ENCODE data around the gene EIF1B.
A peak's percentile ranks its signal among the peaks of the same experiment; 100 is the strongest.

EIF1B gene

GRCh38 chr3:40312661-40313226 lies 3.2 kb downstream of the EIF1B start:
- Histone ChIP-seq H3K36me3 (ENCODE audit: insufficient read depth, low read length) (peaks cover 35% of the 10 kb centered on the region), H2AFZ (ENCODE audit: low read depth, low read length) (no peak overlapping the region), H3K4me1 (ENCODE audit: insufficient read depth, low read length) (peaks cover 28% of the 10 kb centered on the region), H3K9me3 (ENCODE audit: insufficient read depth, low read length, severe bottlenecking) (no peaks in the 10 kb centered on the region), H4K20me1 (ENCODE audit: insufficient read depth, low read length) (no peaks in the 10 kb centered on the region), H3K4me2 (ENCODE audit: insufficient read depth, low read length) (no peak overlapping the region), H3K9ac (ENCODE audit: low read depth, low read length) (no peak overlapping the region), H3K27me3 (ENCODE audit: insufficient read depth, low read length, poor library complexity) (no peaks in the 10 kb centered on the region), H3K79me2 (ENCODE audit: insufficient read depth, low read length) (peaks cover 23% of the 10 kb centered on the region), H3K4me3 (ENCODE audit: low read depth in 1 of 2, low read length in 2 of 2) (no peak overlapping the region), H3K27ac (ENCODE audit: low read length) (no peak overlapping the region)
- ATAC-seq (ENCODE audit: insufficient read depth, low read depth): no peak
- no peak for DNase-seq
- no peak for TF ChIP-seq CTCF (IDR thresholded peaks at IDR 0.05; ENCODE audit: borderline replicate concordance, extremely low read depth, low read length, poor library complexity, severe bottlenecking)

GRCh38 chr3:40313975-40314860 lies 4.7 kb downstream of the EIF1B start:
- DNase-seq (no peak), ATAC-seq (ENCODE audit: insufficient read depth, low read depth) (no peak)
- no peak overlapping the region for H3K4me2 ChIP-seq (ENCODE audit: insufficient read depth, low read length)
- H2AFZ ChIP-seq (ENCODE audit: low read depth, low read length): no peak overlapping the region
- H3K9ac ChIP-seq (ENCODE audit: low read depth, low read length): no peak overlapping the region
- peaks cover 19% of the 10 kb centered on the region for H3K79me2 ChIP-seq (ENCODE audit: insufficient read depth, low read length)
- peaks cover 35% of the 10 kb centered on the region for H3K36me3 ChIP-seq (ENCODE audit: insufficient read depth, low read length)
- H3K4me1 ChIP-seq (ENCODE audit: insufficient read depth, low read length): peaks cover 15% of the 10 kb centered on the region; the same call in 1 of the 2 replicates
- no peaks in the 10 kb centered on the region for H4K20me1 ChIP-seq (ENCODE audit: insufficient read depth, low read length)
- H3K27ac ChIP-seq (ENCODE audit: low read length): no peak overlapping the region
- no peak overlapping the region for H3K4me3 ChIP-seq (ENCODE audit: low read depth in 1 of 2, low read length in 2 of 2)
- H3K9me3 ChIP-seq (ENCODE audit: insufficient read depth, low read length, severe bottlenecking): no peaks in the 10 kb centered on the region
- TF ChIP-seq CTCF (IDR thresholded peaks at IDR 0.05; ENCODE audit: borderline replicate concordance, extremely low read depth, low read length, poor library complexity, severe bottlenecking): no peak
- no peak for TF ChIP-seq EZH2 (IDR thresholded peaks at IDR 0.05; ENCODE audit: borderline replicate concordance, low read depth, low read length, severe bottlenecking)
- no peaks in the 10 kb centered on the region for H3K27me3 ChIP-seq (ENCODE audit: insufficient read depth, low read length, poor library complexity)

GRCh38 chr3:40317061-40317855 lies 7.8 kb downstream of the EIF1B start:
- TF ChIP-seq CTCF (IDR thresholded peaks at IDR 0.05; ENCODE audit: borderline replicate concordance, extremely low read depth, low read length, poor library complexity, severe bottlenecking) (peak; percentile 92), EZH2 (IDR thresholded peaks at IDR 0.05; ENCODE audit: borderline replicate concordance, low read depth, low read length, severe bottlenecking) (no peak)
- Histone ChIP-seq H3K4me2 (ENCODE audit: insufficient read depth, low read length) (no peak overlapping the region), H3K36me3 (ENCODE audit: insufficient read depth, low read length) (peaks cover 18% of the 10 kb centered on the region), H2AFZ (ENCODE audit: low read depth, low read length) (no peak overlapping the region), H4K20me1 (ENCODE audit: insufficient read depth, low read length) (no peaks in the 10 kb centered on the region), H3K4me3 (ENCODE audit: low read depth in 1 of 2, low read length in 2 of 2) (no peak overlapping the region), H3K9ac (ENCODE audit: low read depth, low read length) (no peak overlapping the region), H3K27ac (ENCODE audit: low read length) (no peak overlapping the region), H3K4me1 (ENCODE audit: insufficient read depth, low read length) (no peaks in the 10 kb centered on the region), H3K79me2 (ENCODE audit: insufficient read depth, low read length) (no peaks in the 10 kb centered on the region), H3K9me3 (ENCODE audit: insufficient read depth, low read length, severe bottlenecking) (no peaks in the 10 kb centered on the region), H3K27me3 (ENCODE audit: insufficient read depth, low read length, poor library complexity) (peaks cover 4% of the 10 kb centered on the region)
- ATAC-seq (ENCODE audit: insufficient read depth, low read depth) (peak; percentile 91), DNase-seq (peak; percentile 55)
